MM.1S (cell line): ENCODE measurements around the gene TEX14.

Source experiments
- DNase-seq: peaks from one replicate; pipeline ENCODE4 v3.0.0-alpha.2; 2015
- H2AFZ ChIP-seq: fragments of 300-600 bp; sonication (generic); 2 replicates; pipeline ENCODE4 v1.6.0; 2016; ENCODE audit warnings: antibody characterized with exemption, low read length
- H3F3A ChIP-seq: fragments of 300-600 bp; sonication (generic); 2 replicates; pipeline ENCODE4 v1.6.1; 2016; ENCODE audit warnings: mild to moderate bottlenecking, antibody characterized with exemption, low read length, moderate library complexity, mixed read lengths; ENCODE audit not compliant: insufficient read depth
- H3K27ac ChIP-seq: fragments of 300-600 bp; sonication (generic); 2 replicates; pipeline ENCODE4 v1.5.1; 2016; ENCODE audit warnings: mild to moderate bottlenecking, low read length
- H3K27me3 ChIP-seq: fragments of 300-600 bp; sonication (generic); replicated peaks from 2 replicates; pipeline ENCODE4 v1.6.0; 2016; ENCODE audit warnings: low read length; ENCODE audit not compliant: insufficient read depth
- H3K36me3 ChIP-seq: fragments of 300-600 bp; sonication (generic); replicated peaks from 2 replicates; pipeline ENCODE4 v1.6.1; 2016; ENCODE audit warnings: mild to moderate bottlenecking, low read length, mixed read lengths; ENCODE audit not compliant: insufficient read depth
- H3K4me1 ChIP-seq: fragments of 300-600 bp; sonication (generic); 2 replicates; pipeline ENCODE4 v1.6.1; 2016; ENCODE audit warnings: low read length, mixed read lengths
- H3K4me2 ChIP-seq: fragments of 300-600 bp; sonication (generic); 2 replicates; pipeline ENCODE4 v1.6.0; 2016; ENCODE audit warnings: low read depth, low read length
- H3K4me3 ChIP-seq: fragments of 300-600 bp; sonication (generic); 2 replicates; pipeline ENCODE4 v1.5.1; 2016; ENCODE audit warnings: low read length, mixed read lengths
- H3K79me2 ChIP-seq: fragments of 300-600 bp; sonication (generic); 2 replicates; pipeline ENCODE4 v1.6.1; 2016; ENCODE audit warnings: mixed run types, low read length, mixed read lengths
- H3K9ac ChIP-seq: fragments of 300-600 bp; sonication (generic); 2 replicates; pipeline ENCODE4 v1.6.1; 2016; ENCODE audit warnings: low read length, mixed read lengths
- H3K9me2 ChIP-seq: fragments of 300-600 bp; sonication (generic); replicated peaks from 2 replicates; pipeline ENCODE4 v1.6.1; 2016; ENCODE audit warnings: mild to moderate bottlenecking, low read length, mixed read lengths; ENCODE audit not compliant: insufficient read depth
- H3K9me3 ChIP-seq: fragments of 300-600 bp; sonication (generic); replicated peaks from 2 replicates; pipeline ENCODE4 v1.6.1; 2016; ENCODE audit warnings: mild to moderate bottlenecking, low read length, mixed read lengths; ENCODE audit not compliant: insufficient read depth
- H4K20me1 ChIP-seq: fragments of 300-600 bp; sonication (generic); 2 replicates; pipeline ENCODE4 v1.6.1; 2016; ENCODE audit warnings: mild to moderate bottlenecking, low read length, moderate library complexity, mixed read lengths; ENCODE audit not compliant: insufficient read depth
- EZH2 ChIP-seq: fragments of 300-600 bp; sonication (generic); optimal IDR thresholded peaks from 2 replicates; pipeline ENCODE3; 2017; ENCODE audit warnings: low read depth, mild to moderate bottlenecking, antibody characterized with exemption, low read length, mixed read lengths
- EZH2phosphoT487 ChIP-seq: fragments of 300-600 bp; sonication (generic); IDR thresholded peaks from 2 replicates; pipeline ENCODE4 v1.6.1; 2018; ENCODE audit warnings: antibody characterized with exemption, low read length
- TF ChIP-seq, protein P1 (sequence below): fragments of 300-600 bp; sonication (generic); IDR thresholded peaks from 2 replicates; pipeline ENCODE4 v1.5.1; 2016; ENCODE audit warnings: antibody characterized with exemption, low read length, mixed read lengths

The TEX14 gene

DNA sequence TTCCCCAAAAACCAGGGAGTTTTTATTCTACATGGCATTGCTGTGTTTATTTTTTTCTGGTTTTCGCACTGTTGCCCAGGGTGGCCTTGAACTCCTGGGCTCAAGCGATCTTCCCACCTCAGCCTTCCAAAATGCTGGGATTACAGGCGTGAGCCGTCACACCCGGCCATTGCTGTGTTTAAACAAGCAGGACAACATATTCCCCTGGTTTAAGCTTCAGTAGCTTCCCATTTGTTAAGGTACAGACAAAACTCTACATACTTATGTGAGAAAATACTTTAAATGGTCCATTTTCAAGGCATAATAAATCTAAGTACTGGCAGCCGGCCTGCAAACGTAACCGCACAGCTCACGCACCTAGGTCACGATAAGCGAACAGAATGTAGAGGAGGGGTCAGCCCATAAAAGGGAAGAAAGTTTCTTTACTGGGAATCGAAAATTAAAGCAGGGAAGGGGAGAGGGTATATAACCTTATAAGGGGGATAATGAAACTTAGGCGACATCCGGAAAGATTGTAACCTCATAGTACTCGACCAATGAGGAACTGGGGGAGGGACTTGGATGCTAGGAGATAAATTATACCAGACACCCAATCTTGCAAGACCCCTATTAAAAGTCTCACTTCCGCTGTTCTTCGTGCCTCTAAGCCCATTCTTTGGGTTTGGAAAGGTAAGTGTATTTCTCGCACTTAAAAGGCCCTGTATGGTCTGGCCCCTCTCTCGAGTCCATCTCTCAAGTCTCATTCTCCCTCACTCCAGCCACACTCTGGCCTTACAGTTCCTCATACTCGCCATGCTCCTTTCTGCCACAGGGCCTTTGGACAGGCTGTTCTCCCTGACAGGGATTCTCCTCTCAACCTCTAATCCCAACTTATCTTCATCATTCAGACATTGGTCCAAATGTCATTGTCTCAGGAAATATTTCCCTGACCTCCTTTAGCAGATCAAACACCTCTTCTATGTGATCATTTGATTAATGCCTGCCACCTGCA lies 59.2 kb downstream of the TEX14 start:
- peaks cover 14% of the 10 kb centered on the region for H3K4me1 ChIP-seq
- no peak for DNase-seq
- no peaks in the 10 kb centered on the region for H3K9me3 ChIP-seq
- H3K9me2 ChIP-seq, result no peaks in the 10 kb centered on the region
- TF ChIP-seq EZH2phosphoT487, result no peak
- TF ChIP-seq, protein P1, sequence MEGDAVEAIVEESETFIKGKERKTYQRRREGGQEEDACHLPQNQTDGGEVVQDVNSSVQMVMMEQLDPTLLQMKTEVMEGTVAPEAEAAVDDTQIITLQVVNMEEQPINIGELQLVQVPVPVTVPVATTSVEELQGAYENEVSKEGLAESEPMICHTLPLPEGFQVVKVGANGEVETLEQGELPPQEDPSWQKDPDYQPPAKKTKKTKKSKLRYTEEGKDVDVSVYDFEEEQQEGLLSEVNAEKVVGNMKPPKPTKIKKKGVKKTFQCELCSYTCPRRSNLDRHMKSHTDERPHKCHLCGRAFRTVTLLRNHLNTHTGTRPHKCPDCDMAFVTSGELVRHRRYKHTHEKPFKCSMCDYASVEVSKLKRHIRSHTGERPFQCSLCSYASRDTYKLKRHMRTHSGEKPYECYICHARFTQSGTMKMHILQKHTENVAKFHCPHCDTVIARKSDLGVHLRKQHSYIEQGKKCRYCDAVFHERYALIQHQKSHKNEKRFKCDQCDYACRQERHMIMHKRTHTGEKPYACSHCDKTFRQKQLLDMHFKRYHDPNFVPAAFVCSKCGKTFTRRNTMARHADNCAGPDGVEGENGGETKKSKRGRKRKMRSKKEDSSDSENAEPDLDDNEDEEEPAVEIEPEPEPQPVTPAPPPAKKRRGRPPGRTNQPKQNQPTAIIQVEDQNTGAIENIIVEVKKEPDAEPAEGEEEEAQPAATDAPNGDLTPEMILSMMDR, result no peak
- TF ChIP-seq EZH2, result no peak
- H3K4me3 ChIP-seq, result peak overlapping the region; percentile 60
- H3K79me2 ChIP-seq, result no peaks in the 10 kb centered on the region
- H3K27me3 ChIP-seq, result no peaks in the 10 kb centered on the region
- no peaks in the 10 kb centered on the region for H4K20me1 ChIP-seq
- no peaks in the 10 kb centered on the region for H3K36me3 ChIP-seq
- peak overlapping the region; percentile 87 for H3K4me2 ChIP-seq
- H2AFZ ChIP-seq, result peak overlapping the region; percentile 81
- peak overlapping the region; percentile 62 for H3K9ac ChIP-seq
- H3K27ac ChIP-seq, result peak overlapping the region; percentile 79
- peaks cover 16% of the 10 kb centered on the region for H3F3A ChIP-seq

- no peaks in the 10 kb centered on the region for H3K27me3 ChIP-seq
- peak overlapping the region; percentile 81 for H2AFZ ChIP-seq
- peak overlapping the region; percentile 62 for H3K9ac ChIP-seq
- no peaks in the 10 kb centered on the region for H4K20me1 ChIP-seq
- no peaks in the 10 kb centered on the region for H3K9me3 ChIP-seq
- peak overlapping the region; percentile 79 for H3K27ac ChIP-seq
- DNase-seq, result peak; percentile 97
- H3F3A ChIP-seq, result peaks cover 22% of the 10 kb centered on the region
- no peaks in the 10 kb centered on the region for H3K36me3 ChIP-seq
- TF ChIP-seq, protein P1, result peak; percentile 30
- TF ChIP-seq EZH2phosphoT487, result no peak
- no peak for TF ChIP-seq EZH2
- H3K4me3 ChIP-seq, result peak overlapping the region; percentile 60
- H3K9me2 ChIP-seq, result no peaks in the 10 kb centered on the region
- peaks cover 21% of the 10 kb centered on the region for H3K4me1 ChIP-seq
- peak overlapping the region; percentile 87 for H3K4me2 ChIP-seq
- no peaks in the 10 kb centered on the region for H3K79me2 ChIP-seq
These were observed 60.1 kb downstream of the TEX14 start for GRCh38 chr17:58631523-58632323.

DNA sequence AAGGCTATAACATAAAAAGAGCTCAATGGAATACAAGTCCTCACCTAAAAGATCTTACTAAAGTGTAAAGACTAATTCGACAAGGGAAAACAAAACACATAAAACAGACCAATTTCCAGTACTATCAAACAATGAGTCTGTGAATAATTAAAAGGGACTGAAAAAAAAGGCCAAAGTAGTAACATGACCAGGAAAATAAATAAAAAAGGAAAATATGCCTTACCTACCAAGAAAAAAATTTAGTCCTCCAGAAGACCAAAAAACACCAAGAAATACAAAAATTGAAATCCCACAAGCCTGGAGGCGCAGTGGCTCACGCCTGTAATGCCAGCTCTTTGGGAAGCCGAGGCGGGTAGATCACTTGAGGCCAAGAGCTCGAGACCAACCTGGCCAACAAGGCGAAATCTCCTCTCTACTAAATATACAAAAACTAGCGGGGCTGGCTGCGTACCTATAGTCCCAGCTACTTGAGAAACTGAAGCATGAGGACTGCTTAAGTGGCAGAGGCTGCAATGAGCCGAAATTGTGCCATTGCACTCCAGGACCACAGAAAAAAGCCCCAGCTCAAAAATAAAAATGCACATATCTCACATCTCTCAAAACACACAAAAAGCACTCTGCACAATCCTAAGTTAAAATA lies 60.8 kb downstream of the TEX14 start:
- H3K79me2 ChIP-seq, result no peaks in the 10 kb centered on the region
- peak overlapping the region; percentile 60 for H3K4me3 ChIP-seq
- H3K9me3 ChIP-seq, result no peaks in the 10 kb centered on the region
- peak overlapping the region; percentile 62 for H3K9ac ChIP-seq
- TF ChIP-seq EZH2phosphoT487, result no peak
- TF ChIP-seq EZH2, result no peak
- peak overlapping the region; percentile 79 for H3K27ac ChIP-seq
- peaks cover 23% of the 10 kb centered on the region for H3F3A ChIP-seq
- no peaks in the 10 kb centered on the region for H3K9me2 ChIP-seq
- H2AFZ ChIP-seq, result peak overlapping the region; percentile 15; the same call in 1 of the 2 replicates
- H3K4me1 ChIP-seq, result peaks cover 23% of the 10 kb centered on the region
- H3K36me3 ChIP-seq, result no peaks in the 10 kb centered on the region
- no peaks in the 10 kb centered on the region for H4K20me1 ChIP-seq
- DNase-seq, result no peak
- H3K4me2 ChIP-seq, result peak overlapping the region; percentile 87
- H3K27me3 ChIP-seq, result no peaks in the 10 kb centered on the region
